Fibroblast of the aortic adventitia (primary cell): ENCODE results near the gene ZCCHC14. TPM values are rescaled to one million over a fixed set of nuclear protein-coding genes. Genes with fewer than 3 reads are reported as not detected.

Experiments
- DNase-seq: peaks from one replicate; pipeline ENCODE4 v3.0.0-alpha.2; 2010; ENCODE audit warnings: low read depth
- H3K4me3 ChIP-seq: 2 replicates; pipeline ENCODE4 v1.5.1; 2011; ENCODE audit warnings: low read depth, mild to moderate bottlenecking, control low read depth, low read length, moderate library complexity
- total RNA-seq: library from RNA; depleted of rRNA; stranded (reverse); fragments of >200 nt; gene quantifications from 2 replicates; pipeline ENCODE4 v1.2.3, GENCODE V29; 2012; ENCODE audit warnings: low replicate concordance
- TF ChIP-seq, protein P1 (sequence below): IDR thresholded peaks from 2 replicates; pipeline ENCODE4 v1.5.1; 2011; ENCODE audit warnings: mild to moderate bottlenecking, low read length, control low read depth, inconsistent platforms; ENCODE audit not compliant: insufficient read depth

ZCCHC14 gene
- total RNA-seq, 1 donor, result 24.5 TPM

DNA sequence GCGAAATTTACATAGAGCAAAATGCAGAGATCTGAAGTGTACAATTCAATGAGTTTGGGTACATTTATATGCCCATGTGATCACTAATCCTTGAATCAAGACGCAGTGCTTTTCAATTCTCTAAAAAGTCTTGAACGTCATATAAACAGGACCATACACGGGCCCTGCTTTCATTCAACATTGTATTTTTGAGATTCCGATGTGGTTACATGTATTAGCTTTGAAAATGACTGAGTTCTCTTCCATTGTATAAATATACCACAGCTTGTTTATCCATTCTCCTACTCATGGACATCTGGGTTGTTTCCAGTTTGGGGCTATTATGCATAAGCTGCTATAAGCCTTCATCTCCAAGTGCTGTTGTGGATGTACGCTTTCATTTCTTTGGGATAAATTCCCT lies 45.5 kb downstream of the ZCCHC14 start:
- DNase-seq, result peak; percentile 85
- no peak overlapping the region for H3K4me3 ChIP-seq
- TF ChIP-seq, protein P1, sequence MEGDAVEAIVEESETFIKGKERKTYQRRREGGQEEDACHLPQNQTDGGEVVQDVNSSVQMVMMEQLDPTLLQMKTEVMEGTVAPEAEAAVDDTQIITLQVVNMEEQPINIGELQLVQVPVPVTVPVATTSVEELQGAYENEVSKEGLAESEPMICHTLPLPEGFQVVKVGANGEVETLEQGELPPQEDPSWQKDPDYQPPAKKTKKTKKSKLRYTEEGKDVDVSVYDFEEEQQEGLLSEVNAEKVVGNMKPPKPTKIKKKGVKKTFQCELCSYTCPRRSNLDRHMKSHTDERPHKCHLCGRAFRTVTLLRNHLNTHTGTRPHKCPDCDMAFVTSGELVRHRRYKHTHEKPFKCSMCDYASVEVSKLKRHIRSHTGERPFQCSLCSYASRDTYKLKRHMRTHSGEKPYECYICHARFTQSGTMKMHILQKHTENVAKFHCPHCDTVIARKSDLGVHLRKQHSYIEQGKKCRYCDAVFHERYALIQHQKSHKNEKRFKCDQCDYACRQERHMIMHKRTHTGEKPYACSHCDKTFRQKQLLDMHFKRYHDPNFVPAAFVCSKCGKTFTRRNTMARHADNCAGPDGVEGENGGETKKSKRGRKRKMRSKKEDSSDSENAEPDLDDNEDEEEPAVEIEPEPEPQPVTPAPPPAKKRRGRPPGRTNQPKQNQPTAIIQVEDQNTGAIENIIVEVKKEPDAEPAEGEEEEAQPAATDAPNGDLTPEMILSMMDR, result no peak

GRCh38 chr16:87446479-87446878 lies 46.3 kb downstream of the ZCCHC14 start:
- TF ChIP-seq, protein P1, result no peak
- no peak overlapping the region for H3K4me3 ChIP-seq
- no peak for DNase-seq

GRCh38 chr16:87445486-87445885 lies 47.3 kb downstream of the ZCCHC14 start:
- H3K4me3 ChIP-seq, result no peak overlapping the region
- DNase-seq, result no peak
- TF ChIP-seq, protein P1, result no peak

DNA sequence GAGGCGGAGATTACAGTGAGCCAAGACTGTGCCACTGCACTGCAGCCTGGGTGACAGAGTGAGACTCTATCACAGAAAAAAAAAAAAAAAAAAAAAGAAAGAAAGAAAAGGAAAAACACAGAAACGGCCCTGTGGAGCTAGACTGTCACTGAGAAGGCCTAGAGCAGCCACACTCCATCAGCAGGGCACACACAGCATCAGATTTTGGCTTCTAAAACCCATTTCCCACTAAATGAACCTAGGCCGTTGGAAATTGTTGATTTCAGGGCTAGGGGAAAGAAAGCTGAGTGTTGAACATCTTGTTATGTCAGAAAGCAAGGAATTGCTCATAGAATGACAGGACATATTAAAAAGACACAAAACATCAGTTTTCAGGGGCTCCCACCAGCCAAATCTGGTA lies 48.9 kb downstream of the ZCCHC14 start:
- H3K4me3 ChIP-seq, result no peak overlapping the region
- DNase-seq, result no peak
- TF ChIP-seq, protein P1, result no peak

DNA sequence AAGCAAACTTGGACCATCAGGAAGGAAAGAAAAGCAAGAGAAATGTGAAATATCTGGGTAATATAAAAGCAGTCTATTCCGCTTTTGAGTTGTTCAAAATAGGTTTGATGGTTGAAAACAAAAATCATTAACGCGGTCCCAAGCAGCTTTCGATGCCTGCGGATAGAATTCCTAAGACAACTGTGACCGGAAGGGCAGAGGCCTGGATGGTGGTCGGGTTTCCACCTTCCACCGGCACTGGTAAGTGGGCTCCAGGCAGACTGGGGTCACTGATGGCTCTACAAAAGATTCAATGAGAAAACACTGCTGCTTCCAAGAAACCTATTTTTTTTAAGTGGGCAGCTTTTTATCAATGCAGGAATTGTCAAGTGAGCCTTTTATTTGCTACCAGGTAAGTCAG lies 49.8 kb downstream of the ZCCHC14 start:
- no peak for DNase-seq
- no peak overlapping the region for H3K4me3 ChIP-seq
- TF ChIP-seq, protein P1, result no peak

DNA sequence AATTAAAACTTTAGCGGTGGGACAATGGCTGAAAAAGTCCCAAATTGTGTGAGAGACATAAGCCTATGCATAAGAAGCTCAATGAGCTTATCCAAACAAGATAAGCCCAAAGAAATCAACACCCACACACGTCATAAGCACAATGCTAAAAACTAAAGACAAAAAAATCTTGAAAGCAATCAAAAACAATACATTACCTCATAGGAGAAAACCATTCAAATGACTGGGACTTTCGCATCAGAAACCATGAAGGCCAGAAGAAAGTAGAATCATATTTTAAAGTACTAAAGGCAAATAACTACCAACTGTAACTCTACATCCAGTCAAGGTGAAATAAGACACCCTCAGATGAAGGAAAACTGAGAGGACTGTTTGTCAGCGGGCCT lies 50.2 kb downstream of the ZCCHC14 start:
- TF ChIP-seq, protein P1, result no peak
- H3K4me3 ChIP-seq, result no peak overlapping the region
- peak; percentile 57 for DNase-seq

DNA sequence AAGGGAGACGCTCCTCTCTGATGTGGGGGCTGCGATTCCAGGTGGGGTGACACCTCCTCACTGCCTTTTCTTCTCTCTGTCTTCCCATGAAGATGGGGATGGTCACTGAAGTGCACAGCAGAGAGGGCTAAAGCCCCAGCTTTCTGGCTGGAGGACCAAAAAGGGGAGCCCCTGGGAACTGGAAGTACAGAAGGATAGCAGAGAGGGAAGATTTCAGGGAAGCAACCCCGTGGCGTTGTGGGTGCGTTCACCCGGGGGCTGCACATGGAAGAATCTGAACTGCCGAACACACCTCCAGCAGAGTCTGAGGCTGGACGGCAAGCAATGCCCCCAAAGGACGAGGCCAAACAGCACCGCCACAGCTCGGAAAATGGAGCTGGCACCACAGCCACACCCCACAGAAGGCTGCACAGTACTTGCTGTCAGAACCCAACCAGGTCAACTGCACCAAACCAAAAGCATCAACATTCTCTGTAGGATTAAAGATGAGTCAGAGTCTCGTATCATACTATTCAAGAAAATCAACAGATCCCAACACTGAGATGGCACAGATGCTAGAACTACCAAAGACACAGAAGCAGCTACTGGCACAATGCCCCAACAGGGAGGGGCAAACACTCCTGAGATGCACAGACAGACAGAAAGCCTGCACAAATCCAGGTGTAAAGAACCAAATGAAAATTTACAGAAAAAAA lies 50.8 kb downstream of the ZCCHC14 start:
- no peak overlapping the region for H3K4me3 ChIP-seq
- DNase-seq, result peak; percentile 35
- TF ChIP-seq, protein P1, result no peak
